Stimulated activated memory B cell treated with anti-CD40 and anti-IgM and Interleukin-4, amounts not matched to agents 10 μg/mL and 1 μg/mL and 100 μg/mL, for 72 hours (primary cell): ENCODE data around the gene CDC20.

Experiments
- ATAC-seq: fragments of 150-1000 bp; cut with Tn5 transposase; 2 replicates; pipeline ENCODE4 v1.10.0; 2021
- H3K27ac Mint-ChIP-seq: one replicate; pipeline ENCODE4 v1.8.0; 2022; ENCODE audit warnings: mild to moderate bottlenecking, mixed read lengths
- H3K27me3 Mint-ChIP-seq: one replicate; pipeline ENCODE4 v1.8.0; 2022; ENCODE audit warnings: mixed read lengths
- H3K36me3 Mint-ChIP-seq: one replicate; pipeline ENCODE4 v1.8.0; 2022; ENCODE audit warnings: mixed read lengths
- H3K4me1 Mint-ChIP-seq: one replicate; pipeline ENCODE4 v1.8.0; 2022; ENCODE audit warnings: mixed read lengths
- H3K4me3 Mint-ChIP-seq: one replicate; pipeline ENCODE4 v1.8.0; 2022; ENCODE audit warnings: mild to moderate bottlenecking, moderate library complexity, mixed read lengths
- H3K9me3 Mint-ChIP-seq: one replicate; pipeline ENCODE4 v1.8.0; 2022; ENCODE audit warnings: mixed read lengths

The CDC20 gene

GRCh38 chr1:43345120-43345519 lies 13.7 kb upstream of the CDC20 start:
- H3K27me3 Mint-ChIP-seq, result no peaks in the 10 kb centered on the region
- H3K36me3 Mint-ChIP-seq, result no peaks in the 10 kb centered on the region
- no peak overlapping the region for H3K27ac Mint-ChIP-seq
- no peak for ATAC-seq
- no peaks in the 10 kb centered on the region for H3K9me3 Mint-ChIP-seq
- peaks cover 8% of the 10 kb centered on the region for H3K4me1 Mint-ChIP-seq
- H3K4me3 Mint-ChIP-seq, result no peak overlapping the region

- no peak for ATAC-seq
- no peaks in the 10 kb centered on the region for H3K36me3 Mint-ChIP-seq
- H3K4me3 Mint-ChIP-seq, result no peak overlapping the region
- peaks cover 8% of the 10 kb centered on the region for H3K4me1 Mint-ChIP-seq
- no peaks in the 10 kb centered on the region for H3K27me3 Mint-ChIP-seq
- H3K27ac Mint-ChIP-seq, result no peak overlapping the region
- no peaks in the 10 kb centered on the region for H3K9me3 Mint-ChIP-seq
Observed at GRCh38 chr1:43346636-43347035, 12.1 kb upstream of the CDC20 start.

- peaks cover 8% of the 10 kb centered on the region for H3K4me1 Mint-ChIP-seq
- no peaks in the 10 kb centered on the region for H3K27me3 Mint-ChIP-seq
- ATAC-seq, result no peak
- no peaks in the 10 kb centered on the region for H3K9me3 Mint-ChIP-seq
- H3K36me3 Mint-ChIP-seq, result no peaks in the 10 kb centered on the region
- peak overlapping the region; percentile 22 for H3K4me3 Mint-ChIP-seq
- H3K27ac Mint-ChIP-seq, result peak overlapping the region; percentile 65
Observed at GRCh38 chr1:43348343-43348808, 10.4 kb upstream of the CDC20 start.

- Mint-ChIP-seq H3K36me3 (no peaks in the 10 kb centered on the region), H3K9me3 (no peaks in the 10 kb centered on the region), H3K27ac (peak overlapping the region; percentile 65), H3K27me3 (no peaks in the 10 kb centered on the region), H3K4me1 (peaks cover 8% of the 10 kb centered on the region), H3K4me3 (peak overlapping the region; percentile 38)
- peak; percentile 91 for ATAC-seq
Observed at GRCh38 chr1:43348809-43349593, 9.8 kb upstream of the CDC20 start.

DNA sequence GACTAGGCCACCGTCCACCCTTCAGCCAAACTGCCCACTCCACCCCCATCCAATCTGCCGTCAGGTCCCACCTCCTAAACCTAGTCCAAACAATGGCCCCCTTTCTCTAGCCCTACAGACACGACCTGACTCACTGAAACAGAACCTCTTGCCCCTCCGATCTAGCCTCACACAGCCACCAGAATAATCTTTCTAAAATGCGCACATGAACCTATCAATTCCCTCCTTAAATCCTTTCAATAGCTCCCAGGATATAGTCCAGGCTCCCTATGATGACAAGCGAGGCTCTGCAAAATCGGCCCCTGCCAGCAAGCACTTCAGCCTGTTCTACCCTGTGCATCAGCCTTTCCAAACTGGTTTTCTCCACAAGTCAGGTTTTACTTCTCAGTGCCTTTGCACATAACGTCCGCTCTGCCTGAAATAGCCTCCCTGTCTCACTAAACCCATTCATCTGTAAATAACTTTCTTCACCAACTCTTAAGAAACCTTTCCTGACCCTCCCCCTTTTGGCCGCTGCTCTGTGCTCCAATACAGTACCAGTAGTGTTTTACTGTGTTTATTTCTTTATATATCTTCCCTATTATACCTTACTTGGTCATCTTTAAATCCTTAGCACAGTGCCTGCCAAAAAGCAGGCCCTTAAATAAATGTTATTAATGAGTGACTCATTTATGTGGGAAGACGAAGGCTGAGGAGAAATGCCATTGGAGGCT lies 9.0 kb upstream of the CDC20 start:
- H3K27me3 Mint-ChIP-seq, result no peaks in the 10 kb centered on the region
- no peak for ATAC-seq
- H3K27ac Mint-ChIP-seq, result peak overlapping the region; percentile 65

GRCh38 chr1:43350976-43351375 lies 7.8 kb upstream of the CDC20 start:
- Mint-ChIP-seq H3K4me1 (peaks cover 8% of the 10 kb centered on the region), H3K4me3 (no peak overlapping the region), H3K9me3 (no peaks in the 10 kb centered on the region), H3K27me3 (no peaks in the 10 kb centered on the region), H3K36me3 (peaks cover 7% of the 10 kb centered on the region), H3K27ac (no peak overlapping the region)
- no peak for ATAC-seq

More for the DNA sequence above, 9.0 kb upstream of the CDC20 start:
- Mint-ChIP-seq H3K9me3 (no peaks in the 10 kb centered on the region), H3K4me3 (peak overlapping the region; percentile 38), H3K36me3 (peaks cover 6% of the 10 kb centered on the region), H3K4me1 (peaks cover 8% of the 10 kb centered on the region)

- no peak for ATAC-seq
- H3K27ac Mint-ChIP-seq, result peak overlapping the region; percentile 15
- no peaks in the 10 kb centered on the region for H3K27me3 Mint-ChIP-seq
- no peak overlapping the region for H3K4me3 Mint-ChIP-seq
- no peaks in the 10 kb centered on the region for H3K9me3 Mint-ChIP-seq
- peaks cover 7% of the 10 kb centered on the region for H3K36me3 Mint-ChIP-seq
- H3K4me1 Mint-ChIP-seq, result peaks cover 8% of the 10 kb centered on the region
Observed at GRCh38 chr1:43351421-43352350, 7.1 kb upstream of the CDC20 start.

DNA sequence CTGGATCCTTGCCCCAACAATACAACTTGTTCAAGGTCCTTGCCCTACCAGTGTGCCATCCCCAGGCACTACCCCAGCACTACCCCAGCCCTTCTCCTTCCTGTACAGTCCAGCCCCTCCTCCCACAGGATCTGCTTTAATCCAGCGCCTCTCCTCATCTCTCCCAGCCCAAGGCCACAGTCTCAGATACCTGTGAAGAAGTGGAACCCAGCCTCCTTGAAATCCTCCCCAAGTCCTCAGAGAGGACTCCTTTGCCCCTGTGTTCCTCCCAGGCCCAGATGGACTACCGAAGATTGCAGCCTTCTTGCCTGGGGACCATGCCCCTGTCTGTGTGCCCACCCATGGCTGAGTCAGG lies 6.5 kb upstream of the CDC20 start:
- H3K36me3 Mint-ChIP-seq, result peaks cover 7% of the 10 kb centered on the region
- no peak for ATAC-seq
- peak overlapping the region; percentile 15 for H3K27ac Mint-ChIP-seq
- no peak overlapping the region for H3K4me3 Mint-ChIP-seq
- no peaks in the 10 kb centered on the region for H3K9me3 Mint-ChIP-seq
- peaks cover 8% of the 10 kb centered on the region for H3K4me1 Mint-ChIP-seq
- H3K27me3 Mint-ChIP-seq, result no peaks in the 10 kb centered on the region

GRCh38 chr1:43352881-43353280 lies 5.9 kb upstream of the CDC20 start:
- Mint-ChIP-seq H3K4me1 (peaks cover 9% of the 10 kb centered on the region), H3K9me3 (no peaks in the 10 kb centered on the region), H3K4me3 (no peak overlapping the region), H3K27ac (peak overlapping the region; percentile 15), H3K36me3 (peaks cover 7% of the 10 kb centered on the region), H3K27me3 (no peaks in the 10 kb centered on the region)
- ATAC-seq, result no peak

DNA sequence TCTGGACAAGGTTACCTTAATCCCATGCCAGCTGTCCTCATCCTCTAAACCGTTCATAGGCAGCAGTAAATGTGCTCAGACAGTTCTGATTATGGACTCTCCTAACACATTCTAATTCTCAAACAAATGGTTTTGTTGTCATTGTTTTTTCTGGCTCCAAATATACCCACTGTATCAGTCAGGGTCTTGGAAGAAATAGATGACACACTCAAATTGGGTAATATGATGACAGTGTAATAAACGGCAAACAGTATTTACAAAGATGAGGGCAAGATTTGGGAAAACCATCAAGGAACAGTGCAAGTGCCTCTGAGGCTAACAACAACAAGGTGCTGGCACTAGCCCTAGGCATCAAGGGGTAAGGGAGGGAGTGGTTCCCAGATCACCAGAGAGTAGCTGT lies 4.3 kb upstream of the CDC20 start:
- Mint-ChIP-seq H3K36me3 (peaks cover 7% of the 10 kb centered on the region), H3K27me3 (no peaks in the 10 kb centered on the region), H3K4me1 (peaks cover 19% of the 10 kb centered on the region), H3K9me3 (no peaks in the 10 kb centered on the region), H3K27ac (no peak overlapping the region), H3K4me3 (no peak overlapping the region)
- ATAC-seq, result no peak

DNA sequence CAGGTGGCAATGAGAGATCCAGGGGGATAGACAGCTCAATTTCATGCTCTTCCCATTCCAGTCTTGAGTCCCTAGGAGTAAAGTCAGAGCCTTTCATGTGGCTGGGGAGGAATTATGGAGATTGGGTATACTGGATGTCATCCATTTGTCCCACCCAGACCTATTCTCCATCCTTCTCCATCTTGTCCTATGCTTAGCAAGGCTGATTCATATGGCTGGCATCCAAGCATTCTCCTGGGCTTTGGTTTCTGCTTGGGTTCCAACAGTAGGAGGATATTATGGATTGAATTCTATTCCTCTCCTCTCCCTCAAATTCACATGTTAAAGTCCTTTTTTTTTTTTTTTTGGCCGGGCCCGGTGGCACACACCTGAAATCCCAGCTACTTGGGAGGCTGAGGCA lies 3.8 kb upstream of the CDC20 start:
- peaks cover 19% of the 10 kb centered on the region for H3K4me1 Mint-ChIP-seq
- no peaks in the 10 kb centered on the region for H3K9me3 Mint-ChIP-seq
- no peak overlapping the region for H3K4me3 Mint-ChIP-seq
- no peak for ATAC-seq
- peaks cover 7% of the 10 kb centered on the region for H3K36me3 Mint-ChIP-seq
- H3K27me3 Mint-ChIP-seq, result no peaks in the 10 kb centered on the region
- H3K27ac Mint-ChIP-seq, result no peak overlapping the region

- Mint-ChIP-seq H3K36me3 (peaks cover 18% of the 10 kb centered on the region), H3K9me3 (no peaks in the 10 kb centered on the region), H3K4me1 (peaks cover 20% of the 10 kb centered on the region), H3K4me3 (no peak overlapping the region), H3K27me3 (no peaks in the 10 kb centered on the region), H3K27ac (no peak overlapping the region)
- no peak for ATAC-seq
Observed at GRCh38 chr1:43357251-43357650, 1.5 kb upstream of the CDC20 start.

GRCh38 chr1:43358121-43358745 lies 548 bp upstream of the CDC20 start:
- peak; percentile 32 for ATAC-seq
- Mint-ChIP-seq H3K9me3 (no peaks in the 10 kb centered on the region), H3K4me1 (peaks cover 20% of the 10 kb centered on the region), H3K27me3 (no peaks in the 10 kb centered on the region), H3K4me3 (peak overlapping the region; percentile 91), H3K36me3 (peaks cover 28% of the 10 kb centered on the region), H3K27ac (peak overlapping the region; percentile 92)

- H3K36me3 Mint-ChIP-seq, result peaks cover 36% of the 10 kb centered on the region
Observed at GRCh38 chr1:43359696-43360095, 915 bp downstream of the CDC20 start.

GRCh38 chr1:43360616-43361015 lies 1.8 kb downstream of the CDC20 start:
- no peak for ATAC-seq
- Mint-ChIP-seq H3K27ac (no peak overlapping the region), H3K36me3 (peaks cover 41% of the 10 kb centered on the region), H3K27me3 (no peaks in the 10 kb centered on the region), H3K4me1 (peaks cover 29% of the 10 kb centered on the region), H3K9me3 (no peaks in the 10 kb centered on the region), H3K4me3 (no peak overlapping the region)

More at GRCh38 chr1:43359696-43360095, 915 bp downstream of the CDC20 start:
- ATAC-seq, result no peak
- Mint-ChIP-seq H3K27ac (peak overlapping the region; percentile 92), H3K4me1 (peaks cover 20% of the 10 kb centered on the region), H3K9me3 (no peaks in the 10 kb centered on the region), H3K4me3 (peak overlapping the region; percentile 91), H3K27me3 (no peaks in the 10 kb centered on the region)
